Fibroblast of gingiva (primary cell): ENCODE data around the gene SNAPC2.
"Not testable (repeated sequence)": the region's sequence is repeated elsewhere in the genome, so short reads cannot be mapped to it uniquely, and the experiment has no call there.

ENCODE experiments used
- DNase-seq: peaks from one replicate; pipeline ENCODE4 v3.0.0-alpha.2; 2011; ENCODE audit warnings: low read depth

SNAPC2 gene

GRCh38 chr19:7933411-7933810 is 13.3 kb downstream of the SNAPC2 start:
- DNase-seq, result no peak

DNA sequence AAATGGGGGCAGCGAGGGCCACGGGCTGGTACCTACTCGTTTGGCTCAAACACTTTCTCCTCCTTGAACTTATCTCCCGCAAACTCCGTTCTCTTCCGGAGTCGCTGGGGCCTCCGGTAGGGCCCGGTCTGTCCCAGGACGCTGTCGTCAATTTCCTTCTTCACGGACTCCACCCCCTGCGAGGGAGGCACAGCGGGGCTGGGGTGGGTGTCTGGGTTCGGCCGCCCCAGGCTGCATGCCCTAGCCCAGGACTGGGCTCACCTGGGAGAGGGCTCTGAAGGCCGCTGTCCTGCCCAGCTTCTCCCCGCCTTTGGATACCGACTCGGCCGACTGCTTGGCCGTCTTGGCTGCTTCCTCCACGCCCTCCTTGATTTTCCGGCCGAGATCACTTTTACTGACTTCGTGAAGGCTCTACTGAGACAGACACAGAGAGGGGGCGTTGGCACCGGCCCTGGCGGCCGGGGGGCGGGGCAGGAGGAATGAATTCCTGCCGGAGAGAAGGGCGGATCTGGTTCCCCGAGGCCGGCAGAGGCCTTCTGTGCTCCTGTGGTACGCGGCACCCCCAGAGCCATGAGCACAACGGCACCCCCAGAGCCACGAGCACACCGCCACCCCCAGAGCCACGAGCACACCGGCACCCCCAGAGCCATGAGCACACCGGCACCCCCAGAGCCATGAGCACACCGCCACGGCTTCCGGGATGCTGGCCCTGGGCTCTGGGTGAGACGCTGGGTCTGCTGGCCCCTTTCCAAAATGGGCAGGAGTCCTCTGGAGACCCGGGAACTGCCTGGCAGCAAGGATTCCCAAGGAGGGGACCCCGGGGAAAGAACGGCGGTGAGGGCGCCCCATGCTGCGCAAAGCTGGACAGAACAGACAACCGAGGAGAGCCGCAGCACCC is 13.9 kb downstream of the SNAPC2 start:
- no peak for DNase-seq

GRCh38 chr19:7934766-7935165 is 14.6 kb downstream of the SNAPC2 start:
- DNase-seq, result no peak

GRCh38 chr19:7940841-7941240 is 20.7 kb downstream of the SNAPC2 start:
- no peak for DNase-seq

DNA sequence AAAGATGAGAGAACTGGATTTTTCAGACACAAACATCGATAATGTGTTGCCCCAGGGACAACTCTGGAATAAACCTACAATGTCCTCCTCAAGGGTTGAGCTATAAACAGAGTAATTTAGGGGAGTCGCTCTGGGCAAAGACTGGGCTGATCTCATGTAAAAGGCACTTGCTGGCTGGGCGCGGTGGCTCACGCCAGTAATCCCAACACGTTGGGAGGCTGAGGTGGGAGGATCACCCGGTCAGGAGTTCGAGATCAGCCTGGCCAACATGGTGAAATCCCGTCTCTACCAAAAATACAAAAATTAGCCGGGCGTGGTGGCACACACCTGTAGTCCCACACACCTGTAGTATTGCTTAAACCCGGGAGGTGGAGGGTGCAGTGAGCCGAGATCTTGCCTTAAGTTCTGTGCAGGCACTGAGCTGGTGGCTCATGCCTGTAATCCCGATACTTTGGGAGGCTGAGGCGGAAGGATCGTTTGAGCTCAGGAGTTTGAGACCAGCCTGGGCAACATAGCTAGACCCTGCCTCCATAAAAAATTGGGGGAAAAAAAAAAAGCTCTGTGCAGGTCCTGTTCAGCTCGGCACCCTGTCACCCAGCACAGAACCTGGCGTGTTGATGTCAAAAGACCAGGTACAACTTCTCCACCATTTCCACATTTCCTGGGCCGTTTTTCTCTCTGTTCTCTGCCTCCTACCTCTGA is 21.9 kb downstream of the SNAPC2 start:
- no peak for DNase-seq

GRCh38 chr19:7942981-7943443 is 22.9 kb downstream of the SNAPC2 start:
- DNase-seq, result no peak

GRCh38 chr19:7943444-7944176 is 23.5 kb downstream of the SNAPC2 start, which contains the start of gene TIMM44:
Gene TIMM44 (minus strand): TSS chr19:7943666. CDS start chr19:7943651, 15 bp downstream.
- DNase-seq, result peak; percentile 99

DNA sequence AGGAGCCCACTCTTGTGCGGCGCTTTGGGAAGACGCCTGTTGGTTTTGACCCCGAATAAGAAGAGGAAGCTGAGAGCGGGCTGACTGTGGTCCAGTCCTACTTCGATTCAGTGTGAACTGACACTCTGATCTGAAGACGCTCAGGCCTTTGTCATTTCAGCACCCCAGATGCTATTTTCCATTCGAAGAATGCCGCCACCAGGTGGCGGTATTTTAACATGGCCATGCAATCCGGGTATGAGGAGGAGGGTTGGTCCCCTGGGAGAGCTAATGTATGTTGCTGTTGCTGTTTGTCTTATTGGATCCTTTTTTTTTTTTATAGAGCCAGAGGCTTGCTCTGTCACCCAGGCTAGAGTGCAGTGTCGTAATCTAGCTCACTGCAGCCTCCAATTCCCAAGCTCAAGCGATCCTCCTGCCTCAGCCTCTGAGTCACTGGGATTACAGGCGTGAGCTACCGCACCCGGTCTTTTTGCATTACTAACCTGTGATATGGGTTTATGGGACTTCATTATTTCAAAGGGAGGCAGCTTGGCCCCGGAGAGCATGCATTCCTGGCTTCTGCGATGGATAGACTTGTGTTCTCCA is 24.1 kb downstream of the SNAPC2 start:
- DNase-seq, result peak; percentile 92

DNA sequence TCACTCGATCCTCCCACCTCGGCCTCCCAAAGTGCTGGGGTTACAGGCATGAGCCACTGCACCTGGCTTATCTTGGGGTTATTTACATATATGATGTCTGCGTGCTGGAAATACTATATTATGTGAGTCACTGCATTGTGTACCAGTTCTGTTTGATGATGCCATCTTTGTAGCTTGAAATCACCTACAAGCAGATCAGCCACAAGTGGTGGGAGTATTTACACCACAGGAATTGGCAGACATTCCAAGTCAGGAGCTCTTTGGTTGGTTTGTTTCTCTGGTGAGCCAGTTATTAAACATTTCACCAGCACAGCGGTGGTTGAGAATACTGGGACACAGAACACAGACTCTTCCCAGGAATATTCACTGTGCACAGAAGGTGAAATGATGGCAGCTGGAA is 27.8 kb downstream of the SNAPC2 start:
- DNase-seq, result no peak

GRCh38 chr19:7953060-7953459 is 32.9 kb downstream of the SNAPC2 start:
- DNase-seq, result no peak

DNA sequence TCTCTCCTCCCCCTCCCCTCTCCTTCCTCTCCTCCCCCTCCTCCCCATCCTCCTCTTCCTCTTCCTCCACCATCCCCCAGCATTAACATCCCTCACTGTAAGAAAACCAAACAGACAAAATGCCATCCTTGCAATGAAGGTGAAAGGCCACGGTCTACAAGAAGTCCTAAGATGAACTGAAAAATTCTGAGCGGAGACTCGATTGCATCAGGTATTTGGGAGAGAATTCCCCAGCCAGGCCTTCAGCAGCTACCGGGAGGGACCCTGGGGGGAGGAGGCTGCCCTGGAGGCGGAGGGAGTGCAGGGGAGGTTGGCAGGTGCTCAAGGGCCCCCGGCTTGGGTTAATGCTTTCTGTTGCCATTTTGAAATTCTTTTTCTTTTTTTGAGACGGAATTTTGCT is 33.4 kb downstream of the SNAPC2 start:
- no peak for DNase-seq

GRCh38 chr19:7955696-7956095 is 35.6 kb downstream of the SNAPC2 start:
- no peak for DNase-seq

- DNase-seq, result no peak
Observed at GRCh38 chr19:7959211-7959610, 39.1 kb downstream of the SNAPC2 start.

GRCh38 chr19:7961082-7961481 is 40.9 kb downstream of the SNAPC2 start:
- not testable (repeated sequence) for DNase-seq

DNA sequence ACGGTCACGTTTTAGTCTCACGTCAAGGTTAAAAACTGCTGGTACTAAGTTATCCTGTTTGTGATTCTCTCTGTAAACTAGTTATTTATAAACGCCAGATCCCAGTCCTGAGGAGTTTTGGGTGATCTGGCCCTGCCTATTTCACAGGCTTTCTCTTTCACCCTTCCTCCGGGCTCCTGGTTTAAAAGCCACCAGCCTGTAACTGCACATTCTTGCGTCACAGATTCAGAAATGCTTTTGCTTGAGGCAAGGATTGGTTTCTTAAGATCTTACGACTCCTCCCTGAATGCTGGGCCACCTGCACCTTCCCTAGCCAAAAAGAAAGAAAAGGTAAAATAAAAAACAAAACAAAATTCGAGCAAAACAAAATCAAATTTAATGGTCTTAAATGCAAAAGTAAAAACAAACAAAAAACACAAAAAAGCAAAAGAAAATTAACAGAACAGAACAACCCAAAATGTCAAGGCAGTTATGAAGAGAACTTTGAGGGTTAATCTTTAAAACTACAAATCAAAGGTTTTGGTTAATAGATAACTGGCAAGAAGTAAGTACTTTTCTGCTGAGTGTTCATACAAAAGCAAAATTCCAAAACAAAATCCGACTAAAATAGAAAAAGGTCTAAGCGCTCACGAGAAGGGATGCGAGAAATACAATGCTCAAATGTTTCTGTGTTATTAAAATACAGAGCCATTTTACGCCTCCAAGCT is 41.9 kb downstream of the SNAPC2 start:
- no peak for DNase-seq

- no peak for DNase-seq
Observed at GRCh38 chr19:7962644-7963268, 42.6 kb downstream of the SNAPC2 start.

GRCh38 chr19:7963566-7963965 is 43.4 kb downstream of the SNAPC2 start:
- no peak for DNase-seq

DNA sequence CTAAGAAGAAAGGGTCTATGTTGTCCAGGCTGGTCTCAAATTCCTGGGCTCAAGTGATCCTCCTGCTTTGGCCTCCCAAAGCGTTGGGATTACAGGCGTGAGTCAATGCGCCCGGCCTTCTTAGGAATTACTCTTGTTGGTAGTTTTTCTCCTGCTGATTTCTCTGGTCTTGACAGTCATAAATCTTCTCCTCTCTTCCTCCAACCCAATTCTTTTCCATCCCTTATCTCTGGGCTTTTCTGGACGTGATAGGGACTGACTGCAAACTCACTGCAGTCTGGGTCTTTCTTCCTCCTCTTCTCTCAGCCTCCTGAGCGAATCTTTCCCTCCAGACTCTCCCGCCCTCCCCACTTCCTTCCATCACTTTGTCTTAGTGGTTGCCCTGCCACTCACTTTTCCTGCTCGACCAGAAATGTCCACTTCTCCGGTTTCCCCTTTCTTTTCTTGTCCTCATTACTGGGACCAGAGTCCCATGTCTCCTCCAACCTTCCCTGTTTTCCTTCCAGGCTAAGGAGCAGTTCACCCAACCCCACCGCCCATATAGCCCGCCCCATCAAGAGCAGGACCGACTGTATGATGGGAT is 45.2 kb downstream of the SNAPC2 start:
- no peak for DNase-seq

DNA sequence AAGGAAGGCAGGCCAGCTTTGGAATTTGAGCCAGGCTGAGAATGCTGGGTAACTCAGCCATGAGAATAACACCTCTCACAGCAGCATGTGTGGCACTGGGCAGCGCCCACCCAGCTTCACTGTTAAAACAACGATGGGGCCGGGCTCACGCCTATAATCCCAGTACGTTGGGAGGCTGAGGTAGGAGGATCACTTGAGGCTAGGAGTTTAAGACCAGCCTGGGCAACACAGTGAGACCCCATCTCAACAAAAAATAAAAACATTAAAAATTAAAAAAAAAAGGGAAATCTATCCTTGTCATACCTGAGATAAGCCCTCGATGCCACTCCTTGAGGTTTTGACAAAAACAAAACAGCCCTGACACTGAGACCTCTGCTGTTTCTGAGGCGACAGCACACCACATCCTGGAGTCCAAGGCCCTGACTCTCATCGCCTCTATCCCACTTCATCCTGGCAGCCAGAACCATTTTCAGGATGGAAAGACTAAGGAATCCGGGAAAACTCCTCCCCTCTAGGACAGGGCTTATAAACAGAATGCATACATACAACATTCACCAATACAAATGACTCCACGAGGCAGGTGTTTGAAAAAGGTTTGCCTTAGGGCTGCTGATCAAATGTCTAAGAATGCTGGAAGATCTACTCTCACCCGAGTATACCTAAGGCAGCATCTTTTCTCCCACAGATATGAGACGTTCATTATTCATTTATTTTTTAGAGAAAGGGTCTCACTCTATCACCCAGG is 46.0 kb downstream of the SNAPC2 start:
- DNase-seq, result no peak
